ENCODE results near the gene ENPP4.
A peak's percentile ranks its signal among the peaks of the same experiment; 100 is the strongest.
"Not testable (repeated sequence)": the region's sequence is repeated elsewhere in the genome, so short reads cannot be mapped to it uniquely, and the experiment has no call there.

Gene ENPP4

DNA sequence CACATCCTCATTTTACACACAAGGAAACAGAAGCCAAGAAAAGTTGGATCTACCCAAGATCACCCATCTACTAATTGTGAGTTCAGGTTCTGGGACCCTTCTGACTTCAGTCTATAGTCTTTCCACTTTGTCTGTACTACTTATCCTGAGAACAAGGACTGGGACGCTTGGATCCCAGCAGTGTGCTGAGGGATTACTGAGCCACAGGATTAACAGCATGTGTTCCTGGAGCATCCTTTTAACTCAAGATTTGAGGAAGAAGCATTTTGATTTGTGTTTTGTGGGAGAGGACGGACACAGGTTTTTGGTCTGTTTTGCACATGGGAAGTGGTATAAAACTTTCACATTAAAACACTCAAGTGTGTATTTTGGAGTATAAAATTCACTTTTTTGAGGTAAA lies 4.4 kb downstream of the ENPP4 start:
- no peak for DNase-seq

- DNase-seq = no peak
Measured at GRCh38 chr6:46135176-46135575, 5.4 kb downstream of the ENPP4 start.

DNA sequence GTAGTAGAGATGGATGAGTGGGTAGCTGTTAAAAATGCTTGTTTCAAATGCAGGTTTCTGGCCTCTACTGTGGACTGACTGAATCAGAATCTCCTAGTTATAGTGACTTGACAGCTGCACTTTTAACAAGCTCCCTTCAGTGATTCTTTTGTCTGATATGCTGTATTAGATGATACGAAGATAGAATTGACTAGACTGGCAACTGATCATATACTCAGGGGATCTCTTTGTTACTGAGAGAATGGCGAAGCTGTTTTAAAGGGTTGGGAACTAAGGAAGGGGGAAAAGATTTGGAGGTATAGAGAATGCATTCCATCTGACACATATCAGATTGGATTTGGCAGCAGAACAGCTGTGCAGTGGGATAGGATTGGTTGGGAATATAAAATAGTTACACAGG lies 7.0 kb downstream of the ENPP4 start:
- no peak for DNase-seq

GRCh38 chr6:46137387-46137786 lies 7.6 kb downstream of the ENPP4 start:
- no peak for DNase-seq

DNA sequence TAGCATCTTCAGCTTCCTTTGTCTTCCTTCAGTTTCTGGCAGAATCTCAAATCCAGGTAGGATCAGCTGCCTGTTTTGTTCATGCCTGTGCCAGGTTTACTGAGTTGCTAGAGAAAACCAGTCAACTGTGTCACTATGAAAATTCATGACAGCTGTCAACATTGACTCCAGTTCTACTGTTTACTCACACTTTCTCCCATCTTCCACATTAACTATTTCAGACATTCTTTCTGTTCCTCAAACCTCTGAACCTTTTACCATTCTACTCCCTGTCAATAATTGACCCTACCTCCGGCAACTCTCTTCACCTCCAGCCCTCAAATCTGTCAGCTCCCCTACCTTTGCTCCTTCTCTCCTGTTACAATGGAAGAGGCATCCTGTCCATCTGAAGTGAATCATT lies 8.5 kb downstream of the ENPP4 start:
- DNase-seq = no peak

DNA sequence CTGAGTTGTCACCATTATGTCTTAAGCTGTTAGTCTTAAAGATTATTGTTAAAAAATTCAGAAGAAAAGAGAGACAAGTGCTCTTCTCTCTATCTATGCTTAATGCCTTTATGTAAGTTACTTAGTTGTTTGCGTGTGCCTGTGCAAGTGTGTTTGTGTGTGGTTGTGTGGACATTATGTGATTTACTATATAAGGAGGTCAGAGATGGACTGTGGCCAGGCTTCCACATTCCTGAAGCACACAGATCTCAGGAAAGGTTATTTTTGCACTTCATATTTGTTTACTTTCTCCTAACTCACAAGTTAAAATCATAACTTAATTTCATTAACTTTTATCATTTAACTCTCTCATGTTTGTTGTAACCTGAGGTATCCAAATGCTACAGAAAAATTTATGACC lies 14.5 kb downstream of the ENPP4 start:
- no peak for DNase-seq

DNA sequence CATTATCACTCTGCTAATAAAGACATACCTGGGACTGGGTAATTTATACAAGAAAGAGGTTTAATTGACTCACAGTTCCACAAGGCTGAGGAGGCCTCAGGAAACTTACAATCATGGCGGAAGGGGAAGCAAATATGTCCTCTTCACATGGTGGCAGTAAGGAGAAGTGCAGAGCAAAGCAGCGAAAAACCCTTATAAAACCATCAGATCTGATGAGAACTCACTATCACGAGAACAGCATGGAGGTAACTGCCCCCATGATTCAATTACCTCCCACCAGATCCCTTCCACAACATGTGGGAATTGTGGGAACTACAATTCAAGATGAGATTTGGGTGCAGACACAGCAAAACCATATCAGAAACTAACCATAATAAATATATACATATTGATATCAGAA lies 19.3 kb downstream of the ENPP4 start:
- not testable (repeated sequence) for DNase-seq

- no peak for DNase-seq
Measured at GRCh38 chr6:46156701-46157100, 26.9 kb downstream of the ENPP4 start.

DNA sequence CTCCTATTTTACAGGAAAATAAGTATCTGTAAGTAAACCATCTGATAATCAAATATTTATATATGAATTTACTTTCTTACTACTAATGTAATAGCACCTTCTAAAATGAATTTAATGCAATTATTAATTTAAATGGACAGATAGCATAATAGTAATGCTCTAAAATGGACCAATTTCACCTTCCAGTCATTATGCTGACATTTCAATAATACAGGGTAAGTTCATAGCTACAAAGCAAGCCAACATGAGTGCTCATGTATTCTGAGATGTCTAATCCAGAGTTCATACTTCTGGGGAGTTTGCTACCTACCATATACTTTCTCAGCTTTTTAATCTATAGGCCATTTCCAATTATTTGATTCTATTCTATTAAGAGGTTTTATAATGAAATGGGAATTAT lies 29.4 kb downstream of the ENPP4 start:
- DNase-seq = no peak

GRCh38 chr6:46160102-46160501 lies 30.3 kb downstream of the ENPP4 start:
- DNase-seq = no peak

DNA sequence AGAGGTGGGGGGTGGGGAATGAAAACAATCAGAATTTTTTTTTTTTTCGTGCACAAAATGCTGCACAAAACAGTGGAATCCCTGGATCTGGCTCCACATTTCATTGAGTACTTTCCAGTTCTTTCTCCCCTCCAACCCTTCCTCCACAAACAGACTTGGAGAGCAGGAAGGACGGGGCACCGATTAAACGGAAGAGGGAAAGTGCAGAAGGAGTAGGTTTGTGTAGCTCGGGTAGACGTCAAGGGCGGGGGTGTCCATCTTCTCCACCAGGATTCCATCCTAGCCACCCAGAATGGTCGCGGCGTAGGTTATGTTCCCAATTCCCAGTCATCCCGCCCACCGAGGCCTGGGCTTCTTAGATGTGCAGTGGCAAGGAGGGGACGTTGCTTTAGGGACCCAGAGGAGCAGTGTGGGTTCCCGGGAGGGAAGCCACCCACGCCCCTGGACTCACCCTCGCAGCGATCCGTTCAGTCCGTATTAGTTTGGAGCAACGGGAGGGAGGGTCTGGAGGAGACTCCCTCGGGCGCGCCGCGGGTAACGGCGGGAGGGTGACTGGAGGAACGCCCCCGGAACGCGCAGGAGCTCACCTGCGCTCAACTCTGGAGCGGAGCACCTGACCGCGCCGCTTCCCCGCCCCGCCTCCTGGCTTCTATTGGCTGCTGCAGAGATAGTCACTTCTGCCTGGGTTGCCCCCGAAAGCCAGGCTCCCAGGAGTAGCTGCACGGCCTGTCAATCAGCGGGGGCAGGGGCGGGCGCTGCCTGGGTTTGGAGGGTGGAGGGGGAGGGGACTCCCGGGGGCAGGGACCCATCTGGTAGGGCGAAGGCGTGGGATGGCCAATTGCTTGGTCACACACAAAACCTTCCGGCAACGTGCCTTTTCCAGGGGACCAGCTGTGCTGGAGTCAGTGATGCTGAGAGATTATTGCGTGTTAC lies 40.8 kb downstream of the ENPP4 start, which contains the start of gene ENPP5:
Gene ENPP5 (minus strand): TSS at position 624 of the 933 bp plus-strand sequence. CDS start 2,718 bp downstream, outside the sequence.
- peak; percentile 74 for DNase-seq

- DNase-seq = no peak
Measured at GRCh38 chr6:46172176-46172575, 42.4 kb downstream of the ENPP4 start.

DNA sequence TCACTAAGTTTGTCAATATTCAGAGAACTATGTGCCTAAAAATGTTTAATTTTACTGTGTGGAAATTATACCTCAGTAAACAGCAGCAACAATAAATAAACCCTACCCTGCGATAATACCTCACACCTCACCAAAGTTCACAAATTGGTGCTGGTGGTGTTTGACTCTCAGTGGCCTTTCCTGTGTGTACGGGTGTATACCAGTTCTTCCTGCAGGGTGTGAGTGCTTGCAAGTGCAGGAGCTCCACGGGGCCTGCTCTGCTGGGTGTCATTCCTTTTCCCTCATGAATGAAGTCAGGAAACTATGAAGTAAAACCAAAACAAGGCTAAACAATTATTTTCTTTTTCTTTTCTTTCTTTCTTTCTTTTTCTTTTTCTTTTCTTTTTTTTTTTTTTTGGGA lies 45.1 kb downstream of the ENPP4 start:
- DNase-seq = no peak

DNA sequence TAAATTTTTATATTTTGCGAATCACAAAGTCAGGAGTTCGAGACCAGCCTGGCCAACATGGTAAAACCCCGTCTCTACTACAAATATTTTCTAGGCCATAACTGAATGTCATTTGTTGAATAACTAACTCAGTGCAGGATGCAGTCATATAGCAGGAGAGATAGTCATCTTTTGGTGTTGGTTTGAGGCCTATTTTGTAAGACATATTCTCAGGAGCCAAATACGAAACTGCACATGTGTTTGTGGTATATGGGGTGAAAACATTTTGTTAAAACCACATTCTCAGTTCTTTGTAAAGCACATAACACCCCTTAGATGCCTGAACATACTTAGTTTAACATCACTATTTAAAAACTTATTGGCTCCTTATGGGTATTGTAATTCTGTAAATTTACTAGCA lies 45.7 kb downstream of the ENPP4 start:
- DNase-seq = no peak

- DNase-seq = no peak
Measured at GRCh38 chr6:46175976-46176375, 46.2 kb downstream of the ENPP4 start.

- no peak for DNase-seq
Measured at GRCh38 chr6:46184114-46184513, 54.3 kb downstream of the ENPP4 start.

GRCh38 chr6:46186583-46186982 lies 56.8 kb downstream of the ENPP4 start:
- no peak for DNase-seq

DNA sequence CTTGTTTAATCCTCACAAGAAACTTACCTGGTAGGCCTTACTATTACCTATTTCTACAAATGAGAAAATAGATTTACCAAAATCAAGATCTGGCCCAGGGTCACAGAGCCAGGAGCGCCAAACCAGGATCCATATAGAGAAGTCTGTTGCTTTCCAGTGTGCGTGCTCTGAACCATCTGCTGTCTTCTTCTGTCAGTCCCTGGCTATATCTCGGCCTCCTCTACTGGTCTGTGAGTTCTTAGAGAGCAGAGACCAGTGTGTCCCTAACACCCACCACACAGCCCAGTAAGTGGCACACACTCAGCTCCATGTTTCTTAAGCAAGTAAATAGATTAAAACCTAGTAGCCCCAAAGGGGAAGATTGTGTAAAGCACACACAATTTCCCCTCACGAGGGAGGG lies 59.9 kb downstream of the ENPP4 start:
- DNase-seq = no peak

- no peak for DNase-seq
Measured at GRCh38 chr6:46190889-46191288, 61.1 kb downstream of the ENPP4 start.

- DNase-seq = no peak
Measured at GRCh38 chr6:46191961-46192360, 62.2 kb downstream of the ENPP4 start.

Measured in left hindlimb (tissue), 1 donor.